GM21737 (cell line): ENCODE results near the gene FGD1.
"Not testable (repeated sequence)": the region's sequence is repeated elsewhere in the genome, so short reads cannot be mapped to it uniquely, and the experiment has no call there.

Experiments used
- ATAC-seq: cut with Tn5 transposase; IDR thresholded peaks from one replicate; pipeline ENCODE4 v1.9.1; 2021; ENCODE audit warnings: mild to moderate bottlenecking, moderate library complexity; ENCODE audit not compliant: unreplicated experiment

Gene FGD1

GRCh38 chrX:54495814-54496516, at the start of gene FGD1:
Gene FGD1, minus strand, starts transcription at chrX:54496234. Its CDS starts 802 bp downstream, at chrX:54495432.
- no peak for ATAC-seq

- not testable (repeated sequence) for ATAC-seq
Measured at GRCh38 chrX:54542239-54542638, 46.2 kb upstream of the FGD1 start.

- no peak for ATAC-seq
Measured at GRCh38 chrX:54540289-54540688, 44.3 kb upstream of the FGD1 start.

- no peak for ATAC-seq
Measured at GRCh38 chrX:54534271-54534670, 38.2 kb upstream of the FGD1 start.

GRCh38 chrX:54530357-54530900, 34.4 kb upstream of the FGD1 start:
- peak; percentile 14 for ATAC-seq

GRCh38 chrX:54529552-54530356, 33.7 kb upstream of the FGD1 start, which contains the start of gene GNL3L:
Gene GNL3L, plus strand, starts transcription at chrX:54530219. Its CDS starts 2,348 bp downstream, at chrX:54532567.
- ATAC-seq, result peak; percentile 79

GRCh38 chrX:54529151-54529550, 33.1 kb upstream of the FGD1 start:
- ATAC-seq, result no peak

DNA sequence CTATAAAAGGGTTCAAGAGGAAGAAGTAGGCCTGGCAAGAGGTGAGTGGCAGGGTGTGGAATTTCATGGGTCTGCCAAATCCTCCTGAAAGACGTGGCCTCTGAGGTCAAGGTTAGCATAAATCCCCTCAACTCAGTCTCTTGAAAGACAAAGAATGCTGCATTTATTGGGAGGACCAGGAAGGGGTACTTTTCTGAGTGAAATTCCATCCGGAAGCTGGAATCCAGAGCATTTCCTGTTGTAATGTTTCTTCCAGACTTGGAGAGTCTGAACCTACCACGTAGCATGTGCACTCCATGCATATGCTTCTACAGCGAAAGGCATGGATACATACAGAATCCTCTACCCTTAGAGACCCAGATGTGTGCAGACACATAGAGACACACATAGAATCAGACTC, 13.4 kb upstream of the FGD1 start:
- ATAC-seq, result no peak

DNA sequence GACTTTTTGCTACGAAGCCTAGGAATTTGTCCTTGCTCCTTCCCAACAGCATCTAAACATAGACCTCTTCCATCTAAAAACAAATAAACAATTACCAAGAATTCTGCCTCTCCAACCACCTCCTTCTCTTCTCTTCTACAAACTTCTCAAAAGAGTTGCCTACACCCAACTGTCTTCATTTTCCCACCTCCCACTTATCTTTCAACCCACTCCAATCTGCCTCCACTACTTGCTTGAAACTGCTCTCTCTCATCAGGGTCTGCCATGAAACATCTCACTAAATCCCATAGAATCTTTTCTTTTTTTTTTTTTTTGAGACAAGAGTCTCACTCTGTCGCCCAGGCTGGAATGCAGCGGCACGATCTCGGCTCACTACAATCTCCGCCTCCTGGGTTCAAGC, 902 bp upstream of the FGD1 start:
- no peak for ATAC-seq

- no peak for ATAC-seq
Measured at GRCh38 chrX:54496517-54496852, 451 bp upstream of the FGD1 start.

DNA sequence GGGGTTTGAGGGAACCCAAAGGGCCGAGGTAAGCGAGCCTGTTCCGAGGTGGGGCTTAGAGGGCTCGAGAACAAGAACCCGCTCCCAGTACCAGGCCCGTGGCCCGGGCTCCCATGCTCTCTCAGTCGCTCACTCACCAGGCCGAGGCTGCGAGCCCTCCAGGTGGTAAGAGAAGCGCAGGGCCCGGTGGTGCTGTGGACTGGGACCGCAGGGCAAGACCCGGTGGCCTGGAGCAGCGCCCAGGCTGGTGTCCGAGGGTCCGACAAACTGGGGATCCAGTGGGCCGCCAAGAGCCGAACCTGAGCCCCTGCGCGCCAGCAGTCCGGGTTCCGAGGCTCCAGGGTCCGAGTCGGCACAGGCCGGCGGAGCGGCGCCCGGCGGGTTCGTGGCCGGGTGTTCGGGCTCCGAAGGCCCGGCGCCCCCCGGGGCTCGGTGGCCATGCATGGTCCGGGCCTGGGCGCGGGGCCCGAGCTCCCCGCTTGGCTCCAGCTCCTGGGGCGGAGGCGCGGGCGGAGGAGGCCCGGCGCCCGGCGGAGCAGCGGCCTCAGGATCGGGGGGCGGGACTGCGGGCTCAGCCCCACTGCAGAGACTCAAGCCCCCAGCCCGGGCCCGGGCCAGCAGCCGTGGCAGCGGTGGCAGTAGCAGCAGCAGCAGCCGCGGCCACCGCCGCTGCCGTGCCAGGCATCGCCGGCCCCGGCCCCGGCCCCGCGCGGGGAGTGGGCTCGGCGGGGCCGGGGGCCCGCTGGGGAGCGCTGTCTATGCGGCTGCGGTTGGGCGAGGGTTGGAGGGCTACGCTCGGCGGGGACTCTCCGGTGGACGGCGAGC, 833 bp downstream of the FGD1 start:
- ATAC-seq, result no peak

DNA sequence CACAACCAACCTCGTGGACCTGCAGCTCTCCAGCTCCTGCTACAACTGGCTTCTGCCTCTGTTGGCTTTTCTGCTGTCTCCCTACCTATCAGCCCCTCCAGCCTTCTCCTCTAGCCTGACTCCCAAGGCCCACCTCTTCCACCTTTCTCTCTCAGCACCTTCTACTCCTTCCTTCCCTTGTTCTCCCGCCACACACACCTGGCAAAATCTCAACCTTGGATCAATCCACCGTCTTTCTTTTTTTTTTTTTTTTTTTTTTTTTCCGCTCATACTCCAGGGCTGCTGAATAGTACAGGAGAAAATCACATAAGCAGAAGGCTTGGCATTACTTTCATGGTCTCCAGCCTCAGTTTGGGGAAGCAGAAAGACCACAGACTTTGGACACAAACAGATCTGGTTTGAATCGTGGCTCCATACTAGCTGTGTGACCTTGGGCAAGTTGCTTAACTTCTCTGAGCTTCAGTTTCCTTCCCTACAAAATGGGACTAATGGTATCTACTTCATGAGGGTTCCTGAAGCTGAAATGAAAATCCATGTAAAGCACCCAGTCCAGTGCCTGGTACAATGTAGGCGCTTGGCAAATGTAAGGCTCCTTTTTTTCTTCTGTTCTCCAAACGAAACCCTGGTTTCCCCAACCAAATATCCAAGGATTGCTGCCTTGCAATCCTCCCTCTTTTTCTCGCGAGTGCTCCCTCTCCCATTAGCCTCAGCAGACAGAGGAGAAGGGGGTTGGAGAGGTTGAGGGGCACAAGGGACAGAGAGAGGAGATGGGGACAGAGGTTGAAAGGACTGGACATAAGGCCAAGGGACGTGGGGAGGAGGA, 1.7 kb downstream of the FGD1 start:
- no peak for ATAC-seq

DNA sequence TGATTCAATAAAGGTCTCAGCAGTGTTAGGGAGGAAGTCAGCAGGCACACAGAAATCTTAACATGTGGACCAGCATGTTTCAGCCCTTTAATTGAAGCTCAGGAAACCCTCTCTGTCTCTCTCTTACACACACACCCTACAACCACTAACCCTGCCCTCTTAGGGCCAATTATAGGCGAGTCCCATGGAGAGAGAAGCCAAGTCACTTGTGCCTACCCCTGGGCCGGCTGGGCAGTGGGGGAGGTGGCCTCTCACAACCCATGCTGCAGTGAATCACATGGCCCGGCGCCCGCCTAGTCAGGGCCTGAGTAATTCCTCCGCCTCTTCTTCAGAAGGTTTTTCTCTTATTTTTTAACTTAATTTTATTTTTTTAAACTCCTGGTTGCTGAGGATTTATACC, 3.7 kb downstream of the FGD1 start:
- ATAC-seq, result no peak

GRCh38 chrX:54489819-54490218, 6.2 kb downstream of the FGD1 start:
- not testable (repeated sequence) for ATAC-seq

DNA sequence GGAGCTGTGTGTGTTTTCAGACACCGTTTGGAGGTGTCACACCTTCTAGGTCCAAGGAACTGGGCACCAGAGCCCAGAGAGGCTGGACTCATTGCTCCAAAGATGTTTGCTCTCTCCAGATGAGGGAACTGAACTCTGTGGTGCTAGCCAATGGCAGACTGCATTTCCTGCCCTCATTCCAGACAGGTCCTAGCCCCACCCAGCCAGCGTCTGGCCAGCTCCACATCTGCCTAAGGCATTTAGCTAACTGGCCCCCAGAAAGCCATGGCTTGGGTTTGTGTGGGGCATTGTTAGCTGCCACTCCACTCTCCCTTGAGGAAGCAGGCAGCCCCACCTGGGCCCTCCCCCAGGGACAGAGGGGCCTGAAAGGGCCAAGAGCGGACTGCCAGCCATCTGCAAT, 11.4 kb downstream of the FGD1 start:
- ATAC-seq, result no peak

GRCh38 chrX:54483946-54484345, 12.1 kb downstream of the FGD1 start:
- no peak for ATAC-seq

DNA sequence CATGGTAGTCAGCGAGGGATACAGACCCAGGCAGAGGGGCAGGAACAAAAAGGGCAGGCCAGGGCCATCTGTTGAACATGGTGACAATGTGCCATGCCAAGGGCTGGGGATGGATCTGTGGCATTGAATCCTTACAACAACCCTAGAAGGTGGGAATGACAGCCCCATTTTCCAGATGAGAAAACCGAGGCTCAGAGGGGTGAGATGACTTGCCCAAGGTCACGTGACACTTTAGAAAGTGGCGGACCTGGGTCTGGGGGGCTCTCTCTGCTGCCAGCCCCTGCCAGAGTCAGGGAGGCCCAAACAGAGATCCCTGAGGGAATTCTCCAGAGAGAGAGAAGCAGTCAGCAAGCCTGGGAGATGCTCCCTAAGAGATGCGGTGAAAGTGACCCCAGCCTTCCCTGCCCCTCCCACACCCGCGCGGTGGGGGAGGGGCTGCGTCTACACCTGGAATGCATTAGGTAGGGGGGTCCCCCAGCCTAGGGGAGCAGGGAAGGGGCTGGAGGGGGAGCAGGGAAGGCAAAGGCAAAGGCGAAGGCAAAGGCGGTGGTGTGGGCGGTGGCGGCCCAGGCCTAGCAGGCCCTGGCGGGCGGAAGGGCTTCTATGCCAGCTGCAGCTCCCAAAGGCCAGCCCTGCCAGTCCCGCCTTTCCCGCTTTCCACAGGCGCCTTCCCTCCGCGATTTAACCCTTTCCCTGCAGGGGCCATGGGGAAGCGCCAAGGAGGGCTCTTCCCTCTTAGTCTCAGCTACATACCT, 13.0 kb downstream of the FGD1 start:
- no peak for ATAC-seq

DNA sequence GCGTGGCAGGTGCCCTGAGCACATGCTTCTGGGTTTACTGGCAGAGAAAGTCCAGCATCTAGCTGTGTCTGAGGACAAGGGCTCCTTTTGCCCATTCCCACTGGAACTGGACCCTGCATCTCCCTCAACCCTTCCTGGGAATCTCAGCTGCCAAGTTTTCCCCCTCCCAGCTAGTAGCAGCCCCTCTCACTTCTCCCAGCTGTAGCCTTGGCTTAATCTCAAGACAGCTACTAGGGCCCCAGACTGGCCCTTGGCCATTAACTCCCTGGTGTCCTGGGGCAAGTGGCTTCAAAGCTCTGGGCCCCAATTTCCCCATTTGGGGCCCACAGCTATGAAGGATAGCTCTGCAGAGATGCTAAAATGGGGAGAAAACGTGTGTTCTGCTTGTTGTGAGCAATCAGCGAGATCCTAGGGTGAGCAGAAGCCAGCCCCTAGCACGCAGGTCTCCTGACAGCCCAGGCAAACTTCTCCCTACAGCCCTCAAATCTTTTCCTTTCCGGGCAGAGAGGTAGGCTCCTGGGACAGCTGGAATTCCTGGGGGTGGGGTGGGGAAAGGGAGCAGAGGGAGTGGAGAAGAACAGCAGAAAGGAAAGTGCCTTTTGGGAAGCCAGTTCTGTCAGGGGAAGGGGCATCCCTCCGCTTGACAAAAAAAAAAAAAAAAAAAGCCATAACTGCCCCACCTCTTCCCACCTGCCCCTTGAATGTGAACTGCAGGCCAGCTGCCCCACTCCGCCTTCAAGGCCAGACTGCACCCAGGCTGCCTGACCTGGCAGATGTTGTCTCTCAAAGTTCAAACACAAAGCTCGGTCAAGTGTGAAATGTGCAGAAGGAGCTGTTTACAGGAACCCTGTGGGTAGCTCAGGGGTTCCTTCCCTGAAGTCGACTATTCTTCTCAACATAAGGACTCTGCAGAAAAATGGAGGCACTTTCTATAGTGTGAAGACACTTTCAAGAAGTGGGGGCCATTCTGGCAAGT, 16.6 kb downstream of the FGD1 start:
- no peak for ATAC-seq
